T-helper 2 cell (primary cell): ENCODE data around the gene GSAP.

Source experiments
- DNase-seq, 5 experiments: peaks; one replicate each; pipeline versions ENCODE4 v3.0.0 to v3.0.0-alpha.2; 2012 to 2022

The GSAP gene

GRCh38 chr7:77434570-77435275, 18.6 kb upstream of the GSAP start:
- no peak for DNase-seq

GRCh38 chr7:77433901-77434300, 17.8 kb upstream of the GSAP start:
- DNase-seq = no peak

- DNase-seq = no peak
Observed at GRCh38 chr7:77430927-77431326, 14.8 kb upstream of the GSAP start.

GRCh38 chr7:77428777-77429231, 12.7 kb upstream of the GSAP start:
- no peak for DNase-seq

- peak in 1 of 5 experiments; percentile 52 for DNase-seq
Observed at GRCh38 chr7:77427996-77428603, 12.0 kb upstream of the GSAP start.

GRCh38 chr7:77426521-77427051, 10.4 kb upstream of the GSAP start:
- DNase-seq = no peak

- no peak for DNase-seq
Observed at GRCh38 chr7:77426052-77426404, 9.9 kb upstream of the GSAP start.

GRCh38 chr7:77425101-77426051, 9.2 kb upstream of the GSAP start:
- DNase-seq = no peak

- no peak for DNase-seq
Observed at GRCh38 chr7:77422500-77422899, 6.4 kb upstream of the GSAP start.

GRCh38 chr7:77420986-77421672, 5.0 kb upstream of the GSAP start:
- no peak for DNase-seq

GRCh38 chr7:77420438-77420837, 4.3 kb upstream of the GSAP start:
- DNase-seq = no peak

- DNase-seq = peak in 1 of 5 experiments; percentile 34
Observed at GRCh38 chr7:77419102-77419501, 3.0 kb upstream of the GSAP start.

- DNase-seq = no peak
Observed at GRCh38 chr7:77417801-77418200, 1.7 kb upstream of the GSAP start.

GRCh38 chr7:77416621-77417371, 647 bp upstream of the GSAP start:
- no peak for DNase-seq

- peak in 1 of 5 experiments; percentile 3 for DNase-seq
Observed at GRCh38 chr7:77415476-77415822, 700 bp downstream of the GSAP start.

GRCh38 chr7:77413861-77414424, 2.2 kb downstream of the GSAP start:
- DNase-seq = no peak

- no peak for DNase-seq
Observed at GRCh38 chr7:77413128-77413527, 3.0 kb downstream of the GSAP start.

GRCh38 chr7:77409739-77410547, 6.2 kb downstream of the GSAP start:
- DNase-seq = no peak

GRCh38 chr7:77409005-77409738, 7.0 kb downstream of the GSAP start:
- no peak for DNase-seq

GRCh38 chr7:77407906-77408305, 8.2 kb downstream of the GSAP start:
- no peak for DNase-seq
